Peyer's patch (tissue), 4 donors: ENCODE measurements around the gene ING4. TPM values are rescaled to one million over a fixed set of nuclear protein-coding genes. Genes with fewer than 3 reads are reported as not detected.
"Not testable (repeated sequence)": the region's sequence is repeated elsewhere in the genome, so short reads cannot be mapped to it uniquely, and the experiment has no call there.

Experiments used
- DNase-seq, 3 donors: peaks; one replicate each; pipeline ENCODE4 v3.0.0-alpha.2; 2017 to 2019
- H3K27ac ChIP-seq, 4 donors: fragments of 200-600 bp; sonication (generic); one replicate each; pipeline ENCODE4 v1.5.1; 2016 to 2019
- H3K27me3 ChIP-seq, 2 donors: fragments of 200-600 bp; sonication (generic); one replicate each; pipeline ENCODE4 v1.5.1; 2019
- H3K36me3 ChIP-seq, 3 donors: fragments of 200-600 bp; sonication (generic); one replicate each; pipeline ENCODE4 v1.5.1; 2016 to 2019
- H3K4me1 ChIP-seq, 4 donors: fragments of 200-600 bp; sonication (generic); one replicate each; pipeline ENCODE4 v1.5.1; 2016 to 2019
- H3K4me3 ChIP-seq, 4 donors: fragments of 200-600 bp; sonication (generic); 1 replicate in 3 of 4; 2 replicates in 1 of 4; pipeline ENCODE4 v1.5.1; 2016 to 2019; ENCODE audit warnings: mild to moderate bottlenecking in 1 of 4
- H3K9me3 ChIP-seq, 4 donors: fragments of 200-600 bp; sonication (generic); one replicate each; pipeline ENCODE4 v1.5.1; 2016 to 2019; ENCODE audit warnings: mild to moderate bottlenecking in 1 of 4
- CTCF ChIP-seq, 6 experiments: fragments of 450-650 bp in 4 of 6; fragments of 200-600 bp in 2 of 6; sonication (generic) in 1 of 6; IDR thresholded peaks; one replicate each; pipeline ENCODE4 v1.5.1; 2017 to 2019; ENCODE audit warnings: antibody characterized with exemption in 6 of 6, mild to moderate bottlenecking in 3 of 6, moderate library complexity in 1 of 6
- POLR2A ChIP-seq, 2 donors: fragments of 450-650 bp; IDR thresholded peaks; one replicate each; pipeline ENCODE4 v1.5.1; 2017; ENCODE audit warnings: antibody characterized with exemption in 2 of 2, mild to moderate bottlenecking in 2 of 2, moderate library complexity in 2 of 2
- total RNA-seq, 4 donors: library from RNA; depleted of rRNA; stranded (reverse); fragments of >200 nt; gene quantifications; one replicate each; pipeline ENCODE4 v1.1.0, GENCODE V29; 2016

The ING4 gene
- 100 to 1,000 TPM in 1 of 4 donors, 10 to 100 TPM in 3; 32.6 to 109 (median 45.4) TPM for total RNA-seq

- Histone ChIP-seq H3K9me3 (no peaks in the 10 kb centered on the region), H3K4me3 (peak within 1 kb of the TSS; percentile 71 to 95 (median 72)), H3K27me3 (no peaks in the 10 kb centered on the region), H3K27ac (peak within 1 kb of the TSS; percentile 69 to 84 (median 76)), H3K36me3 (peaks cover 0 to 19% (median 0%) of the 10 kb centered on the region in 3 donors), H3K4me1 (peaks cover 0 to 10% (median 4%) of the 10 kb centered on the region in 4 donors)
- TF ChIP-seq POLR2A (IDR thresholded peaks at IDR 0.05) = no peak
- TF ChIP-seq CTCF (IDR thresholded peaks at IDR 0.05) = no peak
- DNase-seq = peak; percentile 95 to 99 (median 98)
Measured at GRCh38 chr12:6662906-6663742, at the start of gene ING4. ING4 (minus strand) TSS chr12:6663119; CDS start chr12:6663101, 18 bp downstream.

GRCh38 chr12:6708960-6709394 is 46.1 kb upstream of the ING4 start:
- TF ChIP-seq POLR2A (IDR thresholded peaks at IDR 0.05) (no peak), CTCF (IDR thresholded peaks at IDR 0.05) (no peak)
- no peak overlapping the region for H3K4me3 ChIP-seq

GRCh38 chr12:6708351-6708750 is 45.4 kb upstream of the ING4 start:
- not testable (repeated sequence) for H3K27me3 ChIP-seq, H3K27ac ChIP-seq, H3K36me3 ChIP-seq, H3K4me1 ChIP-seq, H3K4me3 ChIP-seq, DNase-seq, H3K9me3 ChIP-seq

More at GRCh38 chr12:6708960-6709394, 46.1 kb upstream of the ING4 start:
- Histone ChIP-seq H3K27ac (no peak overlapping the region), H3K36me3 (no peaks in the 10 kb centered on the region), H3K9me3 (no peaks in the 10 kb centered on the region), H3K27me3 (no peaks in the 10 kb centered on the region), H3K4me1 (no peaks in the 10 kb centered on the region)
- DNase-seq = no peak

- Histone ChIP-seq H3K4me3 (no peak overlapping the region), H3K27ac (no peak overlapping the region), H3K4me1 (peaks cover 0 to 18% (median 14%) of the 10 kb centered on the region in 4 donors), H3K9me3 (no peaks in the 10 kb centered on the region), H3K27me3 (peaks cover 0 to 20% of the 10 kb centered on the region in 2 donors), H3K36me3 (no peaks in the 10 kb centered on the region)
- no peak for DNase-seq
- TF ChIP-seq CTCF (IDR thresholded peaks at IDR 0.05) (no peak), POLR2A (IDR thresholded peaks at IDR 0.05) (no peak)
Measured at GRCh38 chr12:6703631-6704030, 40.7 kb upstream of the ING4 start.

- H3K27me3 ChIP-seq = peaks cover 0 to 24% of the 10 kb centered on the region in 2 donors
- DNase-seq = no peak
- H3K4me1 ChIP-seq = peaks cover 0 to 20% (median 17%) of the 10 kb centered on the region in 4 donors
- no peak overlapping the region for H3K27ac ChIP-seq
- no peaks in the 10 kb centered on the region for H3K9me3 ChIP-seq
- TF ChIP-seq POLR2A (IDR thresholded peaks at IDR 0.05) (no peak), CTCF (IDR thresholded peaks at IDR 0.05) (no peak)
- peak overlapping the region; percentile 40 to 56 (median 50) for H3K4me3 ChIP-seq
- no peaks in the 10 kb centered on the region for H3K36me3 ChIP-seq
Measured at GRCh38 chr12:6701078-6701768, 38.3 kb upstream of the ING4 start.

- Histone ChIP-seq H3K4me3 (peak within 1 kb of the TSS; percentile 40 to 56 (median 50)), H3K9me3 (no peaks in the 10 kb centered on the region), H3K27ac (peak within 1 kb of the TSS in 2 of 4 donors; percentile 2 to 50), H3K36me3 (no peaks in the 10 kb centered on the region), H3K27me3 (peaks cover 0 to 24% of the 10 kb centered on the region in 2 donors), H3K4me1 (peaks cover 0 to 20% (median 17%) of the 10 kb centered on the region in 4 donors)
- TF ChIP-seq POLR2A (IDR thresholded peaks at IDR 0.05) = no peak
- no peak for TF ChIP-seq CTCF (IDR thresholded peaks at IDR 0.05)
- DNase-seq = peak; percentile 31 to 63 (median 57)
Measured at GRCh38 chr12:6700646-6701051, 37.7 kb upstream of the ING4 start, which contains the start of gene PIANP. PIANP (minus strand) TSS chr12:6700815; CDS start chr12:6698061, 2,754 bp downstream.
